Effector memory CD4-positive, alpha-beta T cell (primary cell): ENCODE results near the gene ITPKB.
"Not testable (repeated sequence)": the region's sequence is repeated elsewhere in the genome, so short reads cannot be mapped to it uniquely, and the experiment has no call there.

Source experiments
- DNase-seq, 3 donors: peaks; one replicate each; pipeline ENCODE4 v3.0.0-alpha.2; 2020
- H3K27ac ChIP-seq: 2 replicates; pipeline ENCODE4 v1.7.0; 2013; ENCODE audit warnings: mild to moderate bottlenecking, low read length, moderate library complexity; ENCODE audit not compliant: insufficient read depth, poor library complexity, severe bottlenecking
- H3K27me3 ChIP-seq: replicated peaks from 2 replicates; pipeline ENCODE4 v1.7.0; 2013; ENCODE audit warnings: mild to moderate bottlenecking, low read length; ENCODE audit not compliant: insufficient read depth, control insufficient read depth, poor library complexity, severe bottlenecking
- H3K36me3 ChIP-seq: 2 replicates; pipeline ENCODE4 v1.7.0; 2013; ENCODE audit warnings: mild to moderate bottlenecking, low read length, moderate library complexity; ENCODE audit not compliant: control insufficient read depth, insufficient read depth
- H3K4me1 ChIP-seq: 2 replicates; pipeline ENCODE4 v1.7.0; 2013; ENCODE audit warnings: low read length, mild to moderate bottlenecking; ENCODE audit not compliant: control insufficient read depth, insufficient read depth, poor library complexity, severe bottlenecking
- H3K4me3 ChIP-seq: 2 replicates; pipeline ENCODE4 v1.7.0; 2013; ENCODE audit warnings: low read length, low read depth, mild to moderate bottlenecking; ENCODE audit not compliant: insufficient read depth, poor library complexity, severe bottlenecking
- H3K9me3 ChIP-seq: 2 replicates; pipeline ENCODE4 v1.7.0; 2013; ENCODE audit warnings: mild to moderate bottlenecking, low read length, moderate library complexity; ENCODE audit not compliant: control insufficient read depth

ITPKB gene

GRCh38 chr1:226617109-226617508 is 122.0 kb downstream of the ITPKB start:
- Histone ChIP-seq H3K4me3 (no peak overlapping the region), H3K27ac (no peak overlapping the region), H3K36me3 (no peaks in the 10 kb centered on the region), H3K27me3 (no peaks in the 10 kb centered on the region), H3K9me3 (no peaks in the 10 kb centered on the region), H3K4me1 (no peaks in the 10 kb centered on the region)
- DNase-seq, result no peak

- H3K27me3 ChIP-seq, result no peaks in the 10 kb centered on the region
Observed at GRCh38 chr1:226616636-226617035, 122.4 kb downstream of the ITPKB start.

DNA sequence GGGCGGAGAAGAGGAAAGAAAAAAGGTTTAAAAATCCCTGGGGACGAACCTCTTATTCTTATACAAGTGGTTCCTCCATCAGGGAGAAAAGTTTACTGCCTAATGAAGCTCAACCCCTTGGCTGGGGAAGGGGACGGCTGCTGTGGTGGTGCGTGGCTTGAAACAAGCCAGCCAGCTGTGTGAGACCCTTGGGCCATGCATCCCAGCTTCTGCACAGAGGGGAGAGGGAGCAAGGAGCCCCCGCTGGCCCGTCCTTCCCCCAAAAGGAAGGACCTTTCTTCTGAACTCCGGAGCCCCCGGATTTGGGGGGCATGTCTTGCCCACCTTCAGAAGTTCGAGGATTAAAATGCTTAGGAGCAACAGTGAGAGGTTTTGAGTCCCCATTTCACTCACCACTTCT is 123.2 kb downstream of the ITPKB start:
- no peaks in the 10 kb centered on the region for H3K4me1 ChIP-seq
- H3K4me3 ChIP-seq, result no peak overlapping the region
- no peaks in the 10 kb centered on the region for H3K9me3 ChIP-seq
- no peaks in the 10 kb centered on the region for H3K27me3 ChIP-seq
- no peaks in the 10 kb centered on the region for H3K36me3 ChIP-seq
- no peak for DNase-seq
- no peak overlapping the region for H3K27ac ChIP-seq

More at GRCh38 chr1:226616636-226617035, 122.4 kb downstream of the ITPKB start:
- no peaks in the 10 kb centered on the region for H3K36me3 ChIP-seq
- H3K27ac ChIP-seq, result no peak overlapping the region
- no peaks in the 10 kb centered on the region for H3K9me3 ChIP-seq
- DNase-seq, result no peak
- H3K4me3 ChIP-seq, result no peak overlapping the region
- no peaks in the 10 kb centered on the region for H3K4me1 ChIP-seq

- H3K4me1 ChIP-seq, H3K27ac ChIP-seq, H3K27me3 ChIP-seq, DNase-seq, H3K4me3 ChIP-seq, H3K36me3 ChIP-seq, H3K9me3 ChIP-seq: not testable (repeated sequence)
Observed at GRCh38 chr1:226611980-226612379, 127.1 kb downstream of the ITPKB start.

DNA sequence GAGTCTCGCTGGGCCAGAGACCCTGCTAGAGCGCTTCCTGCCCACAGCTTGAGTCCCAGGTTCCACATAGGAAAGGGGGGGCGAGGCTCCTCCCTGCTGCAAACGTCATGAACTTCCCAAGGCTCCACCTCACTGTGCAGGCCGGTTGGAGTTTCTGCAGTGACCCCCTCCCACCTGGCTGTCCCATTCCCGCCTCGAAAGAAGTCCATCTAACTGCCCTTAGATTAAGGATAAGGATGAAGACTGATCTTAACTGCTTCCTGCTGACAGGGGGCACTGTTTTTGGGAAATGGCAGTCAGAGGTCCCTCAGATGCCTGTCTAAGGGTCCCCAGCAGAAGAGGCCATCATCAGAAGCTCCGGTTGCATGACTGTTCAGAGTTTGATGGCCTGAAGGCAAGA is 127.8 kb downstream of the ITPKB start:
- Histone ChIP-seq H3K9me3 (no peaks in the 10 kb centered on the region), H3K4me1 (no peaks in the 10 kb centered on the region), H3K36me3 (no peaks in the 10 kb centered on the region), H3K4me3 (no peak overlapping the region), H3K27ac (no peak overlapping the region), H3K27me3 (no peaks in the 10 kb centered on the region)
- DNase-seq, result no peak

GRCh38 chr1:226610671-226611070 is 128.4 kb downstream of the ITPKB start:
- Histone ChIP-seq H3K36me3 (no peaks in the 10 kb centered on the region), H3K27ac (no peak overlapping the region), H3K27me3 (no peaks in the 10 kb centered on the region), H3K9me3 (no peaks in the 10 kb centered on the region), H3K4me1 (no peaks in the 10 kb centered on the region), H3K4me3 (no peak overlapping the region)
- DNase-seq, result no peak

GRCh38 chr1:226609836-226610455 is 129.1 kb downstream of the ITPKB start:
- Histone ChIP-seq H3K36me3 (no peaks in the 10 kb centered on the region), H3K9me3 (no peaks in the 10 kb centered on the region), H3K4me3 (no peak overlapping the region), H3K27ac (no peak overlapping the region), H3K4me1 (no peaks in the 10 kb centered on the region), H3K27me3 (no peaks in the 10 kb centered on the region)
- no peak for DNase-seq

DNA sequence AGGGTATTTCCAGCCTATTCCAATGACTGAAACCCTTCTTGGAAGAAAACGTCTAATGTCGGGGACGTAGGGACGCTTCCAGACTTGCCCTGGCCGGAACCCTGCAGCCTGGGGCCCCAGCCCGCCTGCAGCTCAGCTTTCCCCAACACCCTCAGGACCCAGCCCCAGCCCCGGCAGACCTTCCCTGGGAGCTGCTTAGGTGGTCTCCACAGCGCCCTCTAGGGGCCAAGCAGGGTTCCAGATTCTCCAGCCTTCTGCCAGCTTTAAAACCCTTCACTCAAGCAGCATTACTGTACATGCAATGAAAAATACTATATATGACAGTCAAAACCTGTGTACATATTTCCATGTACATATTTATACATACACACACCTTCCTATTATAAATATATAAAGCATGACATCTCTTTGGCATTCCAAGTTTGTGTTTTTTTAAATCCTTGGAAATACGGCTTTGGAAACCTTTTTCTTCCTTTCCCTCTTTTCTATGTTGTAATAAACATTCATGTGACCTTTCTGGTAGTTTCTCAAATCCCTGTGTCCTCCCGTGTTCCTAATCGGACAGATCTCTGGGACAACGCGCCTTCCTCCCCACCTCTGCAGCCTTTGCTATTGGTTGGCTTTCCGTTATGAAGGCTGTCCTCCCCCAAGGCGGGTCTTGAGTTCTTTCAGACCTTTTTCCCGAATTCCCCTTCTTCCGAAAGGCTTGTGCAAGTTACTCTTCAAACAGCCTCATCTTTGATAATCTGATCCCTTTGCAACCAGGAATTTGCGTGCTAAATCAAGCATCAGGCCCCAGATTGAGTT is 130.2 kb downstream of the ITPKB start:
- no peaks in the 10 kb centered on the region for H3K9me3 ChIP-seq
- no peaks in the 10 kb centered on the region for H3K4me1 ChIP-seq
- no peaks in the 10 kb centered on the region for H3K27me3 ChIP-seq
- no peak overlapping the region for H3K4me3 ChIP-seq
- no peaks in the 10 kb centered on the region for H3K36me3 ChIP-seq
- no peak overlapping the region for H3K27ac ChIP-seq
- peak; percentile 33 to 50 (median 36) for DNase-seq

GRCh38 chr1:226607821-226608220 is 131.3 kb downstream of the ITPKB start:
- H3K36me3 ChIP-seq, result no peaks in the 10 kb centered on the region
- no peak for DNase-seq
- H3K4me1 ChIP-seq, result no peaks in the 10 kb centered on the region
- H3K27me3 ChIP-seq, result no peaks in the 10 kb centered on the region
- H3K4me3 ChIP-seq, result no peak overlapping the region
- H3K9me3 ChIP-seq, result no peaks in the 10 kb centered on the region
- no peak overlapping the region for H3K27ac ChIP-seq

DNA sequence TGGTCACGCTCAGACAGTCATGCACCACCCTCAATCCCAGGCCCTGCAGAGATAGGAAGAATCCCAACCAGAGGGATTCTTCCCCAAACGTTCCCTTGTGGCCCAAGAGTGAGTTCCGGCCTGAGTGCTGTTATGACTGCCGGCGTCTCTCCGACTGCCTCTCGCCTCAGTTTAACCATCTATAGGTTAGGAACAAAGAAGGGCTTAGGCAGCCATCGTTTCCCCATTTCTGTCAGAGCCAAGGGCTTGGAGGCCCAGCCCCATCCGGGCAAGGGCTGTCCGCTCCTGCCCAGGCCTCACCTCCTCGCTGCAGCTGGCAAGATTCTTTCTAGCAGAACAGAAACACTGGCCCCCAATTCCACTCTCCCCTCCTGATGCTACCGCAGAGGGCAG is 131.8 kb downstream of the ITPKB start:
- H3K36me3 ChIP-seq, result no peaks in the 10 kb centered on the region
- H3K4me1 ChIP-seq, result no peaks in the 10 kb centered on the region
- no peak overlapping the region for H3K4me3 ChIP-seq
- H3K9me3 ChIP-seq, result no peaks in the 10 kb centered on the region
- no peaks in the 10 kb centered on the region for H3K27me3 ChIP-seq
- H3K27ac ChIP-seq, result no peak overlapping the region
- DNase-seq, result no peak
